Prostate gland (tissue), 2 donors: ENCODE data around the gene SH3TC1. TPM values are rescaled to one million over a fixed set of nuclear protein-coding genes. Genes with fewer than 3 reads are reported as not detected.

Experiments used
- DNase-seq: peaks from one replicate; pipeline ENCODE4 v3.0.0-alpha.2; 2019; ENCODE audit warnings: low spot score
- H3K27ac ChIP-seq, 2 donors: fragments of 200-600 bp; sonication (generic); 2 replicates each; pipeline ENCODE4 v1.5.1; 2017 to 2019
- H3K27me3 ChIP-seq: fragments of 200-600 bp; sonication (generic); replicated peaks from 2 replicates; pipeline ENCODE4 v1.5.1; 2019; ENCODE audit not compliant: insufficient read depth
- H3K36me3 ChIP-seq, 2 donors: fragments of 200-600 bp; sonication (generic); 1 replicate in 1 of 2; 2 replicates in 1 of 2; pipeline versions ENCODE4 v1.5.1 to v1.8.1; 2017 to 2019
- H3K4me1 ChIP-seq: fragments of 200-600 bp; sonication (generic); replicated peaks from 2 replicates; pipeline ENCODE4 v1.5.1; 2019
- H3K4me3 ChIP-seq, 2 donors: fragments of 200-600 bp; sonication (generic); 2 replicates each; pipeline ENCODE4 v1.5.1; 2017 to 2019
- H3K9me3 ChIP-seq: fragments of 200-600 bp; sonication (generic); 2 replicates; pipeline ENCODE4 v1.5.1; 2017
- CTCF ChIP-seq, 4 experiments: fragments of 200-600 bp in 2 of 4; fragments of 450-650 bp in 2 of 4; sonication (generic) in 2 of 4; IDR thresholded peaks; 1 replicate in 3 of 4; 2 replicates in 1 of 4; pipeline ENCODE4 v1.5.1; 2016 to 2019; ENCODE audit warnings: antibody characterized with exemption in 4 of 4, mild to moderate bottlenecking in 2 of 4, moderate library complexity in 2 of 4
- POLR2A ChIP-seq: fragments of 450-650 bp; IDR thresholded peaks from one replicate; pipeline ENCODE4 v1.6.1; 2016; ENCODE audit warnings: antibody characterized with exemption, mild to moderate bottlenecking
- POLR2AphosphoS5 ChIP-seq: sonication (generic); formaldehyde crosslinking; IDR thresholded peaks from one replicate; pipeline ENCODE4 v1.6.1; 2017; ENCODE audit warnings: antibody characterized with exemption
- WGBS: methylation state at CpG from one replicate; pipeline ENCODE4 v1.1.5; 2018; 5-methylcytosine and 5-hydroxymethylcytosine counted together
- intact Hi-C: fragments of 100-400 bp; cut with DNase I; formaldehyde crosslinking; loops from one replicate; pipeline ENCODE4 v1.14.2; 2022
- total RNA-seq, 2 donors: library from RNA; depleted of rRNA; stranded (reverse); fragments of >200 nt; gene quantifications; one replicate each; pipeline ENCODE4 v1.1.0, GENCODE V29; 2016

Gene SH3TC1
- total RNA-seq, 2 donors from 2014 or later, result 22.4 to 37.5 TPM

- no peak for TF ChIP-seq CTCF (IDR thresholded peaks at IDR 0.05)
- TF ChIP-seq POLR2A, result no peak
- TF ChIP-seq POLR2AphosphoS5, result no peak
- intact Hi-C loops, result no loop called here
- H3K27ac ChIP-seq, result no peak overlapping the region
- DNase-seq, result no peak
- H3K4me1 ChIP-seq, result peaks cover 10% of the 10 kb centered on the region
- H3K4me3 ChIP-seq, result no peak overlapping the region
- no peaks in the 10 kb centered on the region for H3K9me3 ChIP-seq
- H3K36me3 ChIP-seq, result no peaks in the 10 kb centered on the region
- H3K27me3 ChIP-seq, result peaks cover 5% of the 10 kb centered on the region
- 68% methylated on average over 4 of the region's 4 CpGs for WGBS
Observed at GRCh38 chr4:8160233-8160560, 38.9 kb upstream of the SH3TC1 start.

GRCh38 chr4:8160572-8160971 is 38.5 kb upstream of the SH3TC1 start:
- WGBS, result 63% methylated on average over 3 of the region's 3 CpGs
- no peak for DNase-seq
- H3K36me3 ChIP-seq, result no peaks in the 10 kb centered on the region
- TF ChIP-seq POLR2A, result no peak
- no peak for TF ChIP-seq POLR2AphosphoS5
- TF ChIP-seq CTCF (IDR thresholded peaks at IDR 0.05), result no peak
- H3K27me3 ChIP-seq, result peaks cover 5% of the 10 kb centered on the region
- peaks cover 10% of the 10 kb centered on the region for H3K4me1 ChIP-seq
- no peaks in the 10 kb centered on the region for H3K9me3 ChIP-seq
- no peak overlapping the region for H3K27ac ChIP-seq
- no peak overlapping the region for H3K4me3 ChIP-seq
- intact Hi-C loops, result no loop called here

- 48% methylated on average over 8 of the region's 8 CpGs for WGBS
- intact Hi-C loops, result no loop called here
- Histone ChIP-seq H3K27me3 (peaks cover 4% of the 10 kb centered on the region), H3K4me3 (no peak overlapping the region), H3K27ac (no peak overlapping the region), H3K4me1 (peaks cover 10% of the 10 kb centered on the region), H3K36me3 (no peaks in the 10 kb centered on the region), H3K9me3 (no peaks in the 10 kb centered on the region)
- DNase-seq, result no peak
- TF ChIP-seq POLR2AphosphoS5, result no peak
- TF ChIP-seq POLR2A, result no peak
- no peak for TF ChIP-seq CTCF (IDR thresholded peaks at IDR 0.05)
Observed at GRCh38 chr4:8162625-8163024, 36.5 kb upstream of the SH3TC1 start.

- Histone ChIP-seq H3K4me3 (no peak overlapping the region), H3K9me3 (no peaks in the 10 kb centered on the region), H3K27ac (no peak overlapping the region), H3K36me3 (no peaks in the 10 kb centered on the region), H3K27me3 (peaks cover under 1% of the 10 kb centered on the region), H3K4me1 (peaks cover 8% of the 10 kb centered on the region)
- TF ChIP-seq CTCF (IDR thresholded peaks at IDR 0.05) (no peak), POLR2A (no peak), POLR2AphosphoS5 (no peak)
- intact Hi-C loops, result no loop called here
- WGBS, result 85% methylated on average over 5 of the region's 7 CpGs
- DNase-seq, result no peak
Observed at GRCh38 chr4:8163026-8163425, 36.1 kb upstream of the SH3TC1 start.

GRCh38 chr4:8163436-8164193 is 35.5 kb upstream of the SH3TC1 start:
- WGBS, result 84% methylated on average over 18 of the region's 19 CpGs
- Histone ChIP-seq H3K36me3 (no peaks in the 10 kb centered on the region), H3K4me3 (no peak overlapping the region), H3K9me3 (no peaks in the 10 kb centered on the region), H3K4me1 (peaks cover 4% of the 10 kb centered on the region), H3K27ac (no peak overlapping the region), H3K27me3 (no peaks in the 10 kb centered on the region)
- intact Hi-C loops, result no loop called here
- TF ChIP-seq POLR2A (no peak), CTCF (IDR thresholded peaks at IDR 0.05) (no peak), POLR2AphosphoS5 (no peak)
- no peak for DNase-seq
